SK-N-SH (cell line): ENCODE results near the gene RER1. TPM values are rescaled to one million over a fixed set of nuclear protein-coding genes. Genes with fewer than 3 reads are reported as not detected.

Experiments used
- CTCF ChIA-PET: fragments of 300-600, 350-600 bp; formaldehyde crosslinking; extraction: SDS; loops from one replicate; lab custom pipeline; 2021; lab: Yijun Ruan, JAX
- POLR2A ChIA-PET: fragments of 350-600 bp; sonication (Branson Sonifier 250); formaldehyde crosslinking; extraction: SDS; loops from one replicate; lab custom pipeline; 2020; ENCODE audit warnings: antibody characterized with exemption, inconsistent platforms; lab: Yijun Ruan, JAX
- DNase-seq: peaks from one replicate; pipeline ENCODE4 v3.0.0; 2012
- H2AFZ ChIP-seq: fragments of 200-600 bp; sonication (generic); 2 replicates; pipeline ENCODE4 v1.8.1; 2016; ENCODE audit warnings: antibody characterized with exemption, mild to moderate bottlenecking, low read depth
- H3F3A ChIP-seq: fragments of 200-600 bp; sonication (generic); replicated peaks from 2 replicates; pipeline ENCODE3; 2016; ENCODE audit warnings: antibody characterized with exemption, mild to moderate bottlenecking; ENCODE audit not compliant: insufficient read depth
- H3K27ac ChIP-seq, 2 experiments: fragments of 200-500 bp in 1 of 2; fragments of 200-600 bp in 1 of 2; sonication (Bioruptor generic) in 1 of 2; sonication (generic), shearing (Covaris generic) in 1 of 2; 2 replicates each; pipeline versions ENCODE4 v1.5.1 to v1.6.1; 2014 to 2016; ENCODE audit warnings: low read depth in 2 of 2, inconsistent platforms in 1 of 2, low read length in 1 of 2, mild to moderate bottlenecking in 1 of 2, mixed read lengths in 1 of 2
- H3K27me3 ChIP-seq: fragments of 200-600 bp; sonication (generic), shearing (Covaris generic); 2 replicates; pipeline ENCODE4 v1.6.1; 2016; ENCODE audit warnings: mixed run types; ENCODE audit not compliant: insufficient read depth
- H3K36me3 ChIP-seq, 2 experiments: fragments of 200-500 bp in 1 of 2; fragments of 200-600 bp in 1 of 2; sonication (Bioruptor generic) in 1 of 2; sonication (generic) in 1 of 2; replicated peaks in 1 of 2; 2 replicates each; pipeline versions ENCODE3 to v1.5.1; 2014 to 2016; ENCODE audit warnings: low read length in 1 of 2, mild to moderate bottlenecking in 1 of 2; ENCODE audit not compliant: insufficient read depth in 2 of 2, control insufficient read depth in 1 of 2
- H3K4me1 ChIP-seq, 2 experiments: fragments of 200-500 bp in 1 of 2; fragments of 200-600 bp in 1 of 2; sonication (Bioruptor generic) in 1 of 2; sonication (generic), shearing (Covaris generic) in 1 of 2; 2 replicates each; pipeline versions ENCODE4 v1.5.1 to v1.6.1; 2014 to 2016; ENCODE audit warnings: low read depth in 1 of 2, low read length in 1 of 2, mixed run types in 1 of 2; ENCODE audit not compliant: insufficient read depth in 2 of 2, control insufficient read depth in 1 of 2
- H3K4me2 ChIP-seq: fragments of 200-600 bp; sonication (generic), shearing (Covaris generic); 2 replicates; pipeline ENCODE4 v1.6.1; 2017; ENCODE audit warnings: mixed run types
- H3K4me3 ChIP-seq, 2 experiments: fragments of 200-500 bp in 1 of 2; fragments of 200-600 bp in 1 of 2; sonication (Bioruptor generic) in 1 of 2; sonication (generic), shearing (Covaris generic) in 1 of 2; 2 replicates each; pipeline versions ENCODE4 v1.5.1 to v1.8.1; 2014 to 2016; ENCODE audit warnings: low read depth in 2 of 2, inconsistent platforms in 1 of 2, low read length in 1 of 2, mild to moderate bottlenecking in 1 of 2, mixed read lengths in 1 of 2, moderate library complexity in 1 of 2
- H3K79me2 ChIP-seq: fragments of 200-600 bp; sonication (generic); 2 replicates; pipeline ENCODE4 v1.8.1; 2017; ENCODE audit warnings: mild to moderate bottlenecking; ENCODE audit not compliant: insufficient read depth
- H3K9ac ChIP-seq: fragments of 200-600 bp; sonication (generic); 2 replicates; pipeline ENCODE4 v1.6.1; 2017; ENCODE audit warnings: mixed run types
- H3K9me2 ChIP-seq: fragments of 200-600 bp; sonication (generic); 2 replicates; pipeline ENCODE4 v1.6.1; 2017; ENCODE audit warnings: mixed run types
- H3K9me3 ChIP-seq: fragments of 200-600 bp; sonication (generic); 2 replicates; pipeline ENCODE4 v1.6.1; 2017; ENCODE audit warnings: mixed run types, mild to moderate bottlenecking, moderate library complexity
- H4K20me1 ChIP-seq: fragments of 200-600 bp; sonication (generic); 2 replicates; pipeline ENCODE4 v1.6.1; 2017; ENCODE audit warnings: mild to moderate bottlenecking, mixed run types; ENCODE audit not compliant: insufficient read depth
- CHD2 ChIP-seq: fragments of 150-350 bp; IDR thresholded peaks from 2 replicates; pipeline ENCODE4 v1.6.1; 2018; ENCODE audit warnings: low read length; ENCODE audit not compliant: partially characterized antibody
- CTCF ChIP-seq: fragments of 200-600 bp; sonication (generic); IDR thresholded peaks from 2 replicates; pipeline ENCODE4 v1.6.1; 2017; ENCODE audit warnings: antibody characterized with exemption, mild to moderate bottlenecking, moderate library complexity
- EP300 ChIP-seq, 2 experiments: IDR thresholded peaks; 2 replicates each; pipeline versions ENCODE4 v1.4.0 to v1.6.1; 2012; ENCODE audit warnings: borderline replicate concordance in 1 of 2, low read depth in 1 of 2, low read length in 1 of 2
- FOXM1 ChIP-seq: IDR thresholded peaks from 2 replicates; pipeline ENCODE4 v1.4.0; 2012; ENCODE audit warnings: low read depth, mild to moderate bottlenecking
- MAX ChIP-seq: IDR thresholded peaks from 2 replicates; pipeline ENCODE4 v1.4.0; 2012; ENCODE audit warnings: low read depth
- PBX3 ChIP-seq: IDR thresholded peaks from 2 replicates; pipeline ENCODE4; 2012
- REST ChIP-seq: IDR thresholded peaks from 2 replicates; pipeline ENCODE4 v1.6.1; 2012; ENCODE audit warnings: mild to moderate bottlenecking, low read depth, low read length, moderate library complexity
- TCF12 ChIP-seq: IDR thresholded peaks from 2 replicates; pipeline ENCODE4 v1.4.0; 2012
- TEAD4 ChIP-seq: IDR thresholded peaks from 2 replicates; pipeline ENCODE4 v1.4.0; 2012; ENCODE audit warnings: mild to moderate bottlenecking, borderline replicate concordance; ENCODE audit not compliant: insufficient read depth
- USF1 ChIP-seq: IDR thresholded peaks from 2 replicates; pipeline ENCODE4 v1.4.0; 2012; ENCODE audit warnings: low read depth, borderline replicate concordance
- YY1 ChIP-seq: IDR thresholded peaks from 2 replicates; pipeline ENCODE4 v1.4.0; 2012; ENCODE audit warnings: low read depth, mild to moderate bottlenecking
- WGBS: methylation state at CpG from one replicate; pipeline ENCODE4 v1.1.6; 2017; ENCODE audit warnings: low lambda C conversion rate; 5-methylcytosine and 5-hydroxymethylcytosine counted together
- polyA plus RNA-seq, 3 experiments: library from polyadenylated mRNA; depleted of rRNA; stranded (reverse); fragments of >200 nt; gene quantifications; 2 replicates each; pipeline ENCODE4 v1.2.3, GENCODE V29; 2012

The RER1 gene
- polyA plus RNA-seq, 1 of the 3 experiments (the other 2 are of a cell fraction), result 181 TPM

GRCh38 chr1:2447276-2448097 lies 55.8 kb downstream of the RER1 start:
- no peak overlapping the region for H3K4me2 ChIP-seq
- no peaks in the 10 kb centered on the region for H4K20me1 ChIP-seq
- H3K4me3 ChIP-seq, result no peak overlapping the region
- 81% methylated on average over 12 of the region's 23 CpGs for WGBS
- no peaks in the 10 kb centered on the region for H3K9me3 ChIP-seq
- H3K9me2 ChIP-seq, result no peaks in the 10 kb centered on the region
- H3F3A ChIP-seq, result no peaks in the 10 kb centered on the region
- H2AFZ ChIP-seq, result no peak overlapping the region
- peaks cover 0 to 8% of the 10 kb centered on the region in 2 experiments; a peak in 1 of 4 replicates for H3K4me1 ChIP-seq
- H3K9ac ChIP-seq, result no peak overlapping the region
- no peaks in the 10 kb centered on the region for H3K36me3 ChIP-seq
- H3K79me2 ChIP-seq, result no peaks in the 10 kb centered on the region
- no peak for DNase-seq
- ChIA-PET POLR2A (interaction anchor here (1.0 kb wide), 1 partner anchor 12 kb away, joined by 3 read pairs; no protein-coding TSS in a partner anchor), CTCF (interaction anchor here (0.6 to 2.0 kb wide), 5 partner anchors 8 to 97 kb away, joined by 3 to 9 read pairs (median 4); partner anchors contain the start of gene PEX10)
- H3K27me3 ChIP-seq, result peaks cover 7% of the 10 kb centered on the region; the same call in 1 of the 2 replicates
- no peak overlapping the region for H3K27ac ChIP-seq
- TF ChIP-seq MAX (no peak), EP300 (IDR thresholded peaks at IDR 0.05; ENCODE audit: borderline replicate concordance in 1 of 2, low read depth in 1 of 2, low read length in 1 of 2) (no peak), REST (no peak), PBX3 (no peak), FOXM1 (no peak)

GRCh38 chr1:2448098-2448445 lies 56.4 kb downstream of the RER1 start:
- CTCF ChIA-PET, result interaction anchor here (0.9 to 2.0 kb wide), 3 partner anchors 8 to 35 kb away, joined by 3 to 9 read pairs (median 5); partner anchors contain the start of gene PEX10
- no peak overlapping the region for H3K9ac ChIP-seq
- H4K20me1 ChIP-seq, result no peaks in the 10 kb centered on the region
- H3F3A ChIP-seq, result no peaks in the 10 kb centered on the region
- H3K9me2 ChIP-seq, result no peaks in the 10 kb centered on the region
- no peaks in the 10 kb centered on the region for H3K79me2 ChIP-seq
- H3K9me3 ChIP-seq, result no peaks in the 10 kb centered on the region
- TF ChIP-seq TCF12, result no peak
- TF ChIP-seq EP300 (IDR thresholded peaks at IDR 0.05; ENCODE audit: borderline replicate concordance in 1 of 2, low read depth in 1 of 2, low read length in 1 of 2), result no peak
- TF ChIP-seq TEAD4, result no peak
- no peak for TF ChIP-seq USF1
- TF ChIP-seq CTCF, result no peak
- TF ChIP-seq YY1, result no peak
- TF ChIP-seq CHD2, result no peak
- WGBS, result 78% methylated on average over 6 of the region's 18 CpGs
- H2AFZ ChIP-seq, result no peak overlapping the region
- H3K27me3 ChIP-seq, result peaks cover 2% of the 10 kb centered on the region; the same call in 1 of the 2 replicates
- no peak for DNase-seq
- POLR2A ChIA-PET, result interaction anchor here (0.6 kb wide), 1 partner anchor 181 kb away, joined by 3 read pairs; no protein-coding TSS in a partner anchor
- H3K36me3 ChIP-seq, result no peaks in the 10 kb centered on the region
- H3K27ac ChIP-seq, result no peak overlapping the region
- peaks cover 0 to 14% of the 10 kb centered on the region in 2 experiments; a peak in 1 of 4 replicates for H3K4me1 ChIP-seq
- no peak overlapping the region for H3K4me2 ChIP-seq
- H3K4me3 ChIP-seq, result no peak overlapping the region
